GM18858 (cell line): ENCODE results near the gene DMC1.
"Not testable (repeated sequence)": the region's sequence is repeated elsewhere in the genome, so short reads cannot be mapped to it uniquely, and the experiment has no call there.

Source experiments
- ATAC-seq: cut with Tn5 transposase; IDR thresholded peaks from one replicate; pipeline ENCODE4 v1.9.1; 2021; ENCODE audit not compliant: unreplicated experiment

The DMC1 gene

GRCh38 chr22:38569972-38570778 is at the start of gene DMC1:
Gene DMC1, minus strand, starts transcription at chr22:38570183. Its CDS starts 1,927 bp downstream, at chr22:38568256.
- ATAC-seq, result no peak

DNA sequence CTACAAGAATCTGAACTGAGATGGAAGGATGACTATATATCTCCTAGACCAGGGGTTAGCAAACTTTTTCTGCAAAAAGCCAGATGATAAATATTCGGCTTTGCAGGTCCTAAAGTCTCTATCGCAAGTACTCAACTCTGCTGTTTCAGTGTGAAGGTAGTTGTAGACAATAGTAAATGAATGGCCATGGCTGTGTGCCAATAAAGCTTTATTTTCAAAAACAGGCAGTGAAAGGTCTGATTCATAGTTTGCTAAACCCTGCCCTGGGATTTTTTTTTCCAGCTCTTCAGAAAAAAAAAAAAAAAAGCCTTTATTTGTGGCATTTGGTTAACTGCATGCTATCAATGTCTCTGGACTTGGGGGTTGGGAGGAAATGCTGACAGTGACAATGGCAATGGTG is 48.7 kb upstream of the DMC1 start:
- no peak for ATAC-seq

DNA sequence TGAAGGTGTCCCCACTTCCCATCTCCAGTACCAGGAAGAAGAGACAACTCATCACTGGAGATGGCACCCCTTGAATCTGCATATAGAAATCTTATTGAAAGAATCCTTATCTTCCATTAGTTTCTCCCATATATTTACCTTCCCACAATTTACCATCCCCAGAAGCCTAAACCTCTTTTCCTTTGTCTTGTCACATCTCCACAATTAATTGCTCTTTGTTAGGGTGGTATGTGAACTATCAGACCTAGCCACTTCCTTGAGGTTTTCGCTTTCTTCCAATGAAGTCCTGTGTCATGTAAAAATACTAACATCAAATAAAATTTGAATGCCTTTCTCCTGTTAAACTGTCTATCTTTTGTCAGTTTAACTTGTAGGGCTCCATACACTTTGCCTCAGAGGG is 48.3 kb upstream of the DMC1 start:
- no peak for ATAC-seq

GRCh38 chr22:38615064-38615405 is 45.1 kb upstream of the DMC1 start:
- not testable (repeated sequence) for ATAC-seq

DNA sequence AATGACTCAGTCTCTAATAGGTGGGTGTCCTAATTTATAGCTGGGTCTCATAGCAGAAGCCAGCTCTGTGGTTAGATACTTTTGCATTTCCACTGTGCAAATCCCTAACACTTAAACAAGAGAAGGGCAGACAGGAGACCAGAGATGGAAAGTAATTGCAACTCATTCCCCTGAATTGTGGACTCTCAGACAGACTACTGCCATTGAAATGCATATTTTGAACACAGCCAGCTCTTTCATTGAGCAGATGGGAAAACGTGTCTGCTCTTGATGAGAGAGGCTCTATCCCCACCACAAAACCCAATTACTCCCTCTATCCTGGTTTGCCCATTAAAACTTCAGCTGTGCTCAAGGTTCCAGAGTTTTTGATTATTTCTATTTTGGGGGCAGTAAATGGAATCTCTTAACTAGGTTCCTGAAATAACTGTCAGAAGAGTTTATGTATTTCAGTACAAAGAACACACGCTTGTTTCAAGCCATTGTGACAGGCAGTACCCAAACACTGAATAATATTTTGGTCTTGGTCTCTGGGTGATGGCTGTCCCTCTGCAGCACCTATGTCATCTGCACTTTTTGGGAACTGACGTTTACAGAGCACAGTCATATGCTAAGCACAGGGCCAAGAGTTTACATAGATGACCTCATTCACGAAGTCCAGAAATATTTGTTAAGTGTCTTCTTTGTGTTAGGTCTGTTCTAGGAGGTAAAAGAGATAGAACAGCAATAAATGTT is 44.5 kb upstream of the DMC1 start:
- ATAC-seq, result no peak

DNA sequence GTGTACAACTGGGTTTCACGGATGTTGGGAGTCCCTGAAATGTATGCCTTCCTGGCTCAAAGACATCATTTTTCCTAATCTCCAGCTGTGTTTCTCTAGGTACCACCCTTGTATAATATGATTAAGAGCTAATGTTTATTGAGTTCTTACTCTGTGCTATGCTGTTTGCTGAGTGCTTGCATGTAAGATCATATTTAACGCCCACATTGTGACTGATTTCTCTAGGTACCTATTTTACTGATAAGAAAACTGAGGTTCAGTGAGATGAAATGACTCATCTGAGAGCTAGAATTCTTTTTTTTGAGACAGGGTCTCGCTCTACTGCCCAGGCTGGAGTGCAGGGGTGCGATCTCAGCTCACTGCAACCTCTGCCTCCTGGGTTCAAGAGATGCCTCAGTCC is 43.6 kb upstream of the DMC1 start:
- no peak for ATAC-seq

DNA sequence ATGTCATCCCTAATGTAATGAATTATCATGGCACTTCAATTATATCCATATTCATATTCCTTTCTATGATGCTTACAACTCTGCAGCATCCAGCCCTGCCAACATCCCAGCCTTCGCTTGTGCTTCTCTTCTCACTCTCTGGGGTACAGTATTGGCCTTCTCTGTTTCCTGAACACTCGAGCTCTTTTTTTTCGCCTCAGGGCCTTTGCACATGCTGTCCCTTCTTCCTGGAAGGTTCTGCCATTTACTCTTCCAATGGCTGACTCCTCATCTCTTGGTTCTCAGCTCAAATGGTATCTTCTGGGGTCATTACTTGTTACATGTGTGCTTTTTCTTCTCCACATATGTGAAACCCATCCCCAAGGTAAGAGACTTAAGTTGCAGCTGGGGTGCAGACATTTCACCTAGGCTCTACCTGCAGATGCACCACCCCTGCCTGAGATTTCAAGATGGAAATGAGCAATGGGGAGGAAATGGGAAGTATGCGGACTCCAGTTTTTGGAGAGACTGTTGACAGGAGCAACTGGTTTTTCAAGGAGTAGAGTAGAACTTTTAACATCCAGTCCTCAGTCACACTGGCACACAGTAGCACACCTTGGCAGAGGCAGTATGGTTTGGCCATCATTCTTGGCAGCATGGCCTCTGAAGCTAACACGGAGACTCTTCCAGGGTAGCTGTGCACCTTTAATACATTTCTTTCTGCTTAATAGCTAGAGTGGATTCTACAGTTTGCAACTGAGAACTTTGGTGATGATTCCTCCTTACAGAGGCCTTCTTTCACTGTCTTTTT is 42.4 kb upstream of the DMC1 start:
- ATAC-seq, result no peak

DNA sequence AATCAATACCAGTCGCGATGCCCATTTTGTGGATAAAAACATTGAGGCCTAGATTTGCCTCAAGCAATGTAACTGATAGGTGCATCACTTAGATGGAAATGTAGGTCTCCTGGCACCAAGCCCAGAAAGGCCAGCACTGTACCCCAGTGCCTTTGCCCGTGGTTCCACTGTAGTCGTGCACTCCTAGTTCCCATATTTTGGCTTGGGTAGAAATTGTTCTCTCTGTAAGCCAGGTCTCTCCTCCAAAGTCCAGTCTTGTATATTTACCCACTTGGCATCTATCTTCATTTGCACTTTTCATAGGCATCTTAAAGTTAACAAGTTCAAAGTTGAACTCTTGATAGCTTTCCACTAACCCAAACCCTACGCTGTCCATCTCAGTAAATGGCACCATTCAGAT is 41.6 kb upstream of the DMC1 start:
- no peak for ATAC-seq

DNA sequence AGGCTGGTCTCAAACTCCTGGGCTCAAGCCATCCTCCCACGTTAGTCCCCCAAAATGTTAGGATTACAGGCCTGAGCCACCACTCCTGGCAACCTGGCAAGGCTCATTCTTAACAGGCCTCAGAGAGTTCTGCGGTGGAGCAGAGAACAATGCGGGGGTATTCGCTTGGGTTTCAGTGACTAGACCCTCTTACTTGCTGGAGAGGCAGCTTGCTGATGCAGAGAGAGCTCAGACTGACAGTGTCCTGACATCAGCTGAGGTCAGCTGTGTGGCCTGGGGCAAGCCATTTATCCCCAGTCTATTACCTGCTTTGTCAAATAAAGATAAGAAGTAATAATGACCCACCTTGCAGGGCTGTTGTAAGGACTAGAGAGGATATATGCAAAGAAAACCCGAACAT is 40.3 kb upstream of the DMC1 start:
- ATAC-seq, result no peak

- no peak for ATAC-seq
Measured at GRCh38 chr22:38608992-38609750, 39.2 kb upstream of the DMC1 start.

DNA sequence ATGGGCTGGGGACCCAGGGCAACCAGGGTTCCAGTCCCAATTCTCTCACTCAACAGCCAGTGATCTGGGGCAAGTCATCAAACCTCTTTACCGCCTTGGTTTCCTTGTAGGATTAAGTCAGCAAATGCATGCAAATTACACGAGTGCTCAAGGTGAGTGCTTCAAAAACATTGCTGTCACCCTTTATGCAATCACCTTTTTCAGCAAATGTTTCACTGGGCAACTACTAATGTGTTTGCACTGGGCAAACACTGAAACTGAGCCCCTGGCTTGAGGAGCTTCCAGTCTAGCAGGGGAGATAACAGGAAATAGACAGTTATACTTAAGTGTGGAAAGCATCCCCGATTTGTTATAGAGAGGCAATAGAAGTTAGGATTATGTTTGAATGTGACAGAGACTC is 37.7 kb upstream of the DMC1 start:
- no peak for ATAC-seq

GRCh38 chr22:38602166-38602565 is 32.2 kb upstream of the DMC1 start:
- ATAC-seq, result no peak

GRCh38 chr22:38601221-38601764 is 31.3 kb upstream of the DMC1 start:
- no peak for ATAC-seq

GRCh38 chr22:38599466-38599865 is 29.5 kb upstream of the DMC1 start:
- no peak for ATAC-seq

DNA sequence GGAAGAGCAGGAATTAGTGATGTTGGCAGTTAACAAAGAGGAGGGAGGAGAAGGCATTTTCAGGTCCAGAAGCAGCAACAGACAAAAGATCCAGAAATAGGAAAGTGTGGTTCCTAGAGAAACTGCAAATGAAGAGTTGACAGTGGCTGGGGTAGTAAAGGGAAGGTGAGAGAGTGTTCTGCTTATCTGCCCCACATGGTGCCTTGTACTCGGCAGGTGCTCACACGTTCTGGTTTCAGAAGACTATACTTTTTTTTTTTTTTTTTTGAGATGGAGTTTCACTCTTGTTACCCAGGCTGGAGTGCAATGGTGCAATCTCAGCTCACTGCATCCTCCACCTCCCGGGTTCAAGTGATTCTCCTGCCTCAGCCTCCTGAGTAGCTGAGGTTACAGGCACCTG is 12.9 kb upstream of the DMC1 start:
- ATAC-seq, result not testable (repeated sequence)

- no peak for ATAC-seq
Measured at GRCh38 chr22:38578505-38578904, 8.5 kb upstream of the DMC1 start.

- ATAC-seq, result no peak
Measured at GRCh38 chr22:38572065-38572464, 2.1 kb upstream of the DMC1 start.

GRCh38 chr22:38570779-38571364 is 889 bp upstream of the DMC1 start:
- ATAC-seq, result no peak

- no peak for ATAC-seq
Measured at GRCh38 chr22:38569181-38569971, 607 bp downstream of the DMC1 start.
